Smooth muscle cell (in vitro differentiated cells): Measurements from ENCODE around the gene ST7. TPM values are rescaled to one million over a fixed set of nuclear protein-coding genes. Genes with fewer than 3 reads are reported as not detected.

ENCODE experiments used
- DNase-seq: peaks from one replicate; lab custom pipeline; 2025; ENCODE audit not compliant: unreplicated experiment; lab: John Stamatoyannopoulos, UW
- H2AFZ ChIP-seq: fragments of 200-600 bp; sonication (generic); 2 replicates; pipeline ENCODE4 v1.6.0; 2016; ENCODE audit warnings: antibody characterized with exemption, low read depth, mild to moderate bottlenecking
- H3F3A ChIP-seq: fragments of 200-600 bp; sonication (generic); 2 replicates; pipeline ENCODE4 v1.6.0; 2017; ENCODE audit warnings: antibody characterized with exemption, low read depth
- H3K27ac ChIP-seq: fragments of 200-600 bp; sonication (generic); 2 replicates; pipeline ENCODE4 v1.5.1; 2016; ENCODE audit warnings: low read depth, mild to moderate bottlenecking
- H3K27me3 ChIP-seq: fragments of 200-600 bp; sonication (generic); 2 replicates; pipeline ENCODE4 v1.6.1; 2016; ENCODE audit warnings: low read depth, mild to moderate bottlenecking
- H3K36me3 ChIP-seq: fragments of 200-600 bp; sonication (generic); 2 replicates; pipeline ENCODE4 v1.5.1; 2016; ENCODE audit warnings: low read depth
- H3K4me1 ChIP-seq: fragments of 200-600 bp; sonication (generic); 2 replicates; pipeline ENCODE4 v1.5.1; 2016; ENCODE audit warnings: low read depth
- H3K4me2 ChIP-seq: fragments of 200-600 bp; sonication (generic); 2 replicates; pipeline ENCODE4 v1.6.0; 2016; ENCODE audit warnings: mild to moderate bottlenecking
- H3K4me3 ChIP-seq: fragments of 200-600 bp; sonication (generic); 2 replicates; pipeline ENCODE4 v1.5.1; 2016; ENCODE audit warnings: mild to moderate bottlenecking
- H3K79me2 ChIP-seq: fragments of 200-600 bp; sonication (generic); 2 replicates; pipeline ENCODE4 v1.6.0; 2016; ENCODE audit warnings: low read depth, mild to moderate bottlenecking
- H3K9ac ChIP-seq: fragments of 200-600 bp; sonication (generic); 2 replicates; pipeline ENCODE4 v1.6.0; 2016; ENCODE audit warnings: low read depth
- H3K9me3 ChIP-seq: fragments of 200-600 bp; sonication (generic); replicated peaks from 2 replicates; pipeline ENCODE4 v1.5.1; 2016; ENCODE audit warnings: low read depth
- H4K20me1 ChIP-seq: fragments of 200-600 bp; sonication (generic); 2 replicates; pipeline ENCODE4 v1.6.0; 2016; ENCODE audit warnings: low read depth
- WGBS: methylation state at CpG from one replicate; pipeline ENCODE4 v1.1.7; 2016; ENCODE audit warnings: low lambda C conversion rate; 5-methylcytosine and 5-hydroxymethylcytosine counted together
- polyA plus RNA-seq: library from polyadenylated mRNA; unstranded; fragments of >200 nt; fragmentation: Nextera tagmentation; extraction: Ambion mirVana; gene quantifications from 2 replicates; pipeline ENCODE4 v1.2.1, GENCODE V29; 2016
- total RNA-seq: library from RNA; depleted of rRNA; stranded (reverse); fragments of >200 nt; gene quantifications from 2 replicates; pipeline ENCODE4 v1.2.3, GENCODE V29; 2014
- TF ChIP-seq, protein P1 (sequence below): fragments of 200-600 bp; sonication (generic); IDR thresholded peaks from 2 replicates; pipeline ENCODE4 v1.5.1; 2017; ENCODE audit warnings: borderline replicate concordance, mild to moderate bottlenecking, antibody characterized with exemption; ENCODE audit not compliant: insufficient read depth, poor library complexity, severe bottlenecking

The ST7 gene
- total and polyA plus RNA-seq, 2 experiments from 2014 or later: 23.2 to 26.1 TPM

DNA sequence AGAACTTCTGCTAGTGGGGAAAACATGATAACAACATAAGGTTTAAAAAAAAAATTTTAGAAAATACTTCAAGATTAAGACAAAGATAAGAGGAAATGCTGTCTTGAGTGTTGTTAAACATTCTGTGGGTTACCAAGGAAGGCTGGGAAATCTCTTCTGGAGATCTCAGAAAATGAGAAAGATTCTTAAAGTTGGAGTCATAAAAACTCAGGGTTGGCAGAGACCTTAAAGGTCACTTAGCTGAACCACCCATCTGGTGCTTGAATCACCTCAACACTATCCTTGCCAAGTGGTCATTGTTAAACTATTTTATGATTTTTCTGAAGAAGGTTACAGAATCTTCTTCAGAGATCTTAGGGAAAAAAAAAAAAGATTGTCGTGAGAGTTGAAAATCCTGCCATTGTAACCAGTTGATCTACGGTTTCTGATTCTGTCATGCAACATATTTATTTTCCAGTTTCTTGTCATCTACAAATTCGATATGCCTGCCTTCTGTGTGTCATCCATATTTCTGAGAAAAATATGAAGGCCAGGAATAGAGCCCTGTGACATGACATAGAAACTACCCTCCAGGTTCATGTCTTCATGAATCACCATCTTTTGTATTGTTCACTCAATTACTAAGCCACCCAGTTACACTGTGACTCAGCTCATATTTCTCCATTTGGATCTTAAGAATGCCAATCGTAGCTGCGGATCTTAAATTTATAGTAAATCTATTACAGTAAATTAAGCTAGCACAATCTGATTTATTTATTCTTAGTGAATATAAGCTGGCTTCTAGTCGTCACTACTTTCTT is 179.2 kb downstream of the ST7 start:
- no peak overlapping the region for H2AFZ ChIP-seq
- no peaks in the 10 kb centered on the region for H3K36me3 ChIP-seq
- TF ChIP-seq, protein P1, sequence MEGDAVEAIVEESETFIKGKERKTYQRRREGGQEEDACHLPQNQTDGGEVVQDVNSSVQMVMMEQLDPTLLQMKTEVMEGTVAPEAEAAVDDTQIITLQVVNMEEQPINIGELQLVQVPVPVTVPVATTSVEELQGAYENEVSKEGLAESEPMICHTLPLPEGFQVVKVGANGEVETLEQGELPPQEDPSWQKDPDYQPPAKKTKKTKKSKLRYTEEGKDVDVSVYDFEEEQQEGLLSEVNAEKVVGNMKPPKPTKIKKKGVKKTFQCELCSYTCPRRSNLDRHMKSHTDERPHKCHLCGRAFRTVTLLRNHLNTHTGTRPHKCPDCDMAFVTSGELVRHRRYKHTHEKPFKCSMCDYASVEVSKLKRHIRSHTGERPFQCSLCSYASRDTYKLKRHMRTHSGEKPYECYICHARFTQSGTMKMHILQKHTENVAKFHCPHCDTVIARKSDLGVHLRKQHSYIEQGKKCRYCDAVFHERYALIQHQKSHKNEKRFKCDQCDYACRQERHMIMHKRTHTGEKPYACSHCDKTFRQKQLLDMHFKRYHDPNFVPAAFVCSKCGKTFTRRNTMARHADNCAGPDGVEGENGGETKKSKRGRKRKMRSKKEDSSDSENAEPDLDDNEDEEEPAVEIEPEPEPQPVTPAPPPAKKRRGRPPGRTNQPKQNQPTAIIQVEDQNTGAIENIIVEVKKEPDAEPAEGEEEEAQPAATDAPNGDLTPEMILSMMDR: no peak
- H3K79me2 ChIP-seq: no peaks in the 10 kb centered on the region
- no peak overlapping the region for H3K4me3 ChIP-seq
- no peaks in the 10 kb centered on the region for H4K20me1 ChIP-seq
- DNase-seq: no peak
- peak overlapping the region; percentile 96 for H3K27ac ChIP-seq
- no peaks in the 10 kb centered on the region for H3F3A ChIP-seq
- no peaks in the 10 kb centered on the region for H3K27me3 ChIP-seq
- H3K9me3 ChIP-seq: no peaks in the 10 kb centered on the region
- H3K4me2 ChIP-seq: peak overlapping the region; percentile 46
- 83% methylated on average over 6 of the region's 6 CpGs for WGBS
- peak overlapping the region; percentile 79 for H3K9ac ChIP-seq
- no peaks in the 10 kb centered on the region for H3K4me1 ChIP-seq

DNA sequence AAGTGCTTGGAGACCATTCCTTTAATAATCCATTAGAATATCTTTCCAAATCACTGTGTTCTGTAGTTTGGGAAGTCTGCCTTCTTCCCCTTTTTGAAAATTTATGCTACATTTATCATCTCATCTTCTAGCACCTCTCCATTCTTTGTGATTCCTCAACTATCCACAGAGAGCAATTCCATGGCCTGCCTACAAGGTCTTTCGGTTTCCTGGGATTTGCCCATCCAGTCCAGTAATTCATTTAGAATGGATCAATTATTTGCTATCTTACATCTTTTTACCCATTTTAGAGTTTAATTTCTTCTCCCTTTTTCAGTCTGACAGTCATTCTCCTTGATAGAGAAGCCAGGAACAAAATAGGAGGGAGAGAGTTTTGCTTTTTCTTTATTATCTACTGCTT is 179.8 kb downstream of the ST7 start:
- Histone ChIP-seq H3K27ac (peak overlapping the region; percentile 96), H3F3A (no peaks in the 10 kb centered on the region), H3K79me2 (no peaks in the 10 kb centered on the region), H3K27me3 (no peaks in the 10 kb centered on the region), H3K9me3 (no peaks in the 10 kb centered on the region), H3K4me3 (no peak overlapping the region), H3K9ac (peak overlapping the region; percentile 65), H2AFZ (no peak overlapping the region), H3K36me3 (no peaks in the 10 kb centered on the region), H3K4me1 (no peaks in the 10 kb centered on the region), H4K20me1 (no peaks in the 10 kb centered on the region), H3K4me2 (peak overlapping the region; percentile 46)
- TF ChIP-seq, protein P1: no peak
- WGBS: 98% methylated on average over 1 of the region's 1 CpG
- no peak for DNase-seq

DNA sequence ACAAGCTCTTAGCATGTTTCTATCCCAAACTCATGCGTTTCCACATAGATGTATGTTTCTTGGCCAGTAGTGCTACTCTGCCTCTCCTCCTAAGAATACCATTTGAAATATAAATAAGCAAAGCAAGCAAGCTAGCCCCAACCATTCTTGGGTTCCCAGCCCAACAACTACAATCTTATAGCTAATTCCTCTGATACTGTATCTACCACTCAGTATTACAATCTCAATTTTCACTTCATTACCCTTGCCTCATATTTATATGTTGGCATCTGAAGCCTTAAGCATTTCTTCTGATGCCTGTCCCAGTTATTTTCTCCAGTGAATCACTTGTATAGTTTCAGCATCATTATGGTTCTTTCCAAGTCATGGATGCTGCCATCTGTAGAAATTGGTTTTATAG is 181.1 kb downstream of the ST7 start:
- Histone ChIP-seq H4K20me1 (no peaks in the 10 kb centered on the region), H3K79me2 (no peaks in the 10 kb centered on the region), H3K27ac (no peak overlapping the region), H3K4me3 (no peak overlapping the region), H2AFZ (no peak overlapping the region), H3K9me3 (no peaks in the 10 kb centered on the region), H3K27me3 (no peaks in the 10 kb centered on the region), H3K36me3 (no peaks in the 10 kb centered on the region), H3K9ac (no peak overlapping the region), H3K4me1 (no peaks in the 10 kb centered on the region), H3F3A (no peaks in the 10 kb centered on the region), H3K4me2 (no peak overlapping the region)
- TF ChIP-seq, protein P1: no peak
- DNase-seq: no peak
- WGBS: 97% methylated on average over 1 of the region's 1 CpG
